Hematopoietic multipotent progenitor cell (in vitro differentiated cells): ENCODE measurements around the gene KASH5. TPM values are rescaled to one million over a fixed set of nuclear protein-coding genes. Genes with fewer than 3 reads are reported as not detected.

Experiments
- DNase-seq, 3 donors: peaks; one replicate each; pipeline ENCODE4 v3.0.0-alpha.2; 2011 to 2015; ENCODE audit warnings: low read depth in 2 of 3, low spot score in 2 of 3
- total RNA-seq: library from RNA; depleted of rRNA; stranded (reverse); fragments of >200 nt; gene quantifications from one replicate; pipeline ENCODE4 v1.2.3, GENCODE V29; 2012

The KASH5 gene
- total RNA-seq: 0.27 TPM

- peak in 2 of 3 donors; percentile 81 to 93 for DNase-seq
Measured at GRCh38 chr19:49387936-49388372, at the start of gene KASH5. Gene KASH5 (plus strand): TSS chr19:49388249. CDS start chr19:49390884, 2,635 bp downstream.

- DNase-seq: no peak
Measured at GRCh38 chr19:49338691-49339300, 49.3 kb upstream of the KASH5 start.

GRCh38 chr19:49339301-49340068 is 48.6 kb upstream of the KASH5 start:
- DNase-seq: no peak

GRCh38 chr19:49340069-49340864 is 47.8 kb upstream of the KASH5 start:
- peak in 1 of 3 donors; percentile 41 for DNase-seq

GRCh38 chr19:49340865-49341718 is 47.0 kb upstream of the KASH5 start:
- DNase-seq: no peak

- DNase-seq: no peak
Measured at GRCh38 chr19:49342291-49342721, 45.7 kb upstream of the KASH5 start.

GRCh38 chr19:49343123-49343522 is 44.9 kb upstream of the KASH5 start:
- DNase-seq: no peak

- DNase-seq: no peak
Measured at GRCh38 chr19:49344505-49345423, 43.3 kb upstream of the KASH5 start.

- no peak for DNase-seq
Measured at GRCh38 chr19:49347191-49347590, 40.9 kb upstream of the KASH5 start.

- DNase-seq: peak in 1 of 3 donors; percentile 40
Measured at GRCh38 chr19:49347835-49348234, 40.2 kb upstream of the KASH5 start.

- DNase-seq: no peak
Measured at GRCh38 chr19:49348305-49349189, 39.5 kb upstream of the KASH5 start.

- no peak for DNase-seq
Measured at GRCh38 chr19:49349567-49349966, 38.5 kb upstream of the KASH5 start.

- DNase-seq: no peak
Measured at GRCh38 chr19:49355909-49356353, 32.1 kb upstream of the KASH5 start.

- DNase-seq: no peak
Measured at GRCh38 chr19:49356382-49356781, 31.7 kb upstream of the KASH5 start.

GRCh38 chr19:49357186-49357585 is 30.9 kb upstream of the KASH5 start:
- DNase-seq: no peak

- peak in 1 of 3 donors; percentile 38 for DNase-seq
Measured at GRCh38 chr19:49359851-49360820, 27.9 kb upstream of the KASH5 start.

- peak in 1 of 3 donors; percentile 21 for DNase-seq
Measured at GRCh38 chr19:49361438-49362047, 26.5 kb upstream of the KASH5 start.
